Hepatocyte (in vitro differentiated cells): ENCODE data around the gene FBN1. TPM values are rescaled to one million over a fixed set of nuclear protein-coding genes. Genes with fewer than 3 reads are reported as not detected.

Experiments used
- DNase-seq: peaks from one replicate; pipeline ENCODE4 v3.0.0-alpha.2; 2016; ENCODE audit warnings: low spot score
- H2AFZ ChIP-seq: fragments of 200-600 bp; sonication (generic); 2 replicates; pipeline ENCODE4 v1.6.0; 2016; ENCODE audit warnings: antibody characterized with exemption, mild to moderate bottlenecking
- H3K27ac ChIP-seq: fragments of 200-600 bp; sonication (generic); 2 replicates; pipeline ENCODE4 v1.5.1; 2016; ENCODE audit warnings: mild to moderate bottlenecking
- H3K27me3 ChIP-seq: fragments of 200-600 bp; sonication (generic); 2 replicates; pipeline ENCODE4 v1.6.1; 2016
- H3K36me3 ChIP-seq: fragments of 200-600 bp; sonication (generic); replicated peaks from 2 replicates; pipeline ENCODE4 v1.5.1; 2016; ENCODE audit warnings: low read depth; ENCODE audit not compliant: insufficient read depth
- H3K4me1 ChIP-seq: fragments of 200-600 bp; sonication (generic); 2 replicates; pipeline ENCODE4 v1.5.1; 2016; ENCODE audit warnings: mild to moderate bottlenecking, moderate library complexity; ENCODE audit not compliant: insufficient read depth
- H3K4me2 ChIP-seq: fragments of 200-600 bp; sonication (generic); 2 replicates; pipeline ENCODE4 v1.6.0; 2016
- H3K4me3 ChIP-seq: fragments of 200-600 bp; sonication (generic); 2 replicates; pipeline ENCODE4 v1.5.1; 2016; ENCODE audit warnings: mild to moderate bottlenecking
- H3K79me2 ChIP-seq: fragments of 200-600 bp; sonication (generic); 2 replicates; pipeline ENCODE4 v1.6.0; 2017; ENCODE audit warnings: mild to moderate bottlenecking
- H3K9me2 ChIP-seq: fragments of 200-600 bp; sonication (generic); replicated peaks from 2 replicates; pipeline ENCODE4 v1.6.0; 2017; ENCODE audit warnings: mild to moderate bottlenecking; ENCODE audit not compliant: insufficient read depth
- H3K9me3 ChIP-seq: fragments of 200-600 bp; sonication (generic); 2 replicates; pipeline ENCODE4 v1.5.1; 2016; ENCODE audit warnings: low read depth, mild to moderate bottlenecking
- H4K20me1 ChIP-seq: fragments of 200-600 bp; sonication (generic); 2 replicates; pipeline ENCODE4 v1.6.0; 2016; ENCODE audit warnings: mild to moderate bottlenecking; ENCODE audit not compliant: insufficient read depth, poor library complexity, severe bottlenecking
- CTCF ChIP-seq: fragments of 200-600 bp; sonication (generic); IDR thresholded peaks from 2 replicates; pipeline ENCODE4 v1.5.1; 2016; ENCODE audit warnings: antibody characterized with exemption, mild to moderate bottlenecking; ENCODE audit not compliant: poor library complexity
- EZH2 ChIP-seq: fragments of 200-600 bp; sonication (generic); IDR thresholded peaks from 2 replicates; pipeline ENCODE4 v1.6.1; 2016; ENCODE audit warnings: antibody characterized with exemption, mild to moderate bottlenecking, borderline replicate concordance
- EZH2phosphoT487 ChIP-seq: fragments of 200-600 bp; sonication (generic); IDR thresholded peaks from one replicate; pipeline ENCODE4 v1.6.1; 2018; ENCODE audit warnings: antibody characterized with exemption, mild to moderate bottlenecking, low read depth, moderate library complexity; ENCODE audit not compliant: unreplicated experiment, severe bottlenecking
- WGBS: methylation state at CpG from one replicate; pipeline ENCODE4 v1.1.6; 2016; ENCODE audit warnings: low lambda C conversion rate; ENCODE audit errors: missing lambda C conversion rate; 5-methylcytosine and 5-hydroxymethylcytosine counted together
- polyA plus RNA-seq: library from polyadenylated mRNA; unstranded; fragments of >200 nt; fragmentation: Nextera tagmentation; extraction: Ambion mirVana; gene quantifications from 2 replicates; pipeline ENCODE4 v1.2.1, GENCODE V29; 2016
- total RNA-seq: library from RNA; depleted of rRNA; stranded (reverse); fragments of >200 nt; gene quantifications from 2 replicates; pipeline ENCODE4 v1.2.3, GENCODE V29; 2014

FBN1 gene
- total and polyA plus RNA-seq, 2 experiments from 2014 or later = 76.6 to 199 TPM

GRCh38 chr15:48374472-48374871 lies 271.0 kb downstream of the FBN1 start:
- no peak overlapping the region for H3K27ac ChIP-seq
- H3K4me1 ChIP-seq = no peaks in the 10 kb centered on the region
- no peaks in the 10 kb centered on the region for H3K79me2 ChIP-seq
- no peak overlapping the region for H3K4me3 ChIP-seq
- no peak overlapping the region for H2AFZ ChIP-seq
- no peak for DNase-seq
- H3K36me3 ChIP-seq = no peaks in the 10 kb centered on the region
- 80% methylated on average over 3 of the region's 3 CpGs for WGBS
- no peaks in the 10 kb centered on the region for H3K9me2 ChIP-seq
- no peaks in the 10 kb centered on the region for H3K9me3 ChIP-seq
- TF ChIP-seq CTCF (no peak), EZH2 (no peak), EZH2phosphoT487 (no peak)
- no peaks in the 10 kb centered on the region for H3K27me3 ChIP-seq
- no peaks in the 10 kb centered on the region for H4K20me1 ChIP-seq
- H3K4me2 ChIP-seq = no peak overlapping the region

- Histone ChIP-seq H4K20me1 (no peaks in the 10 kb centered on the region), H3K4me3 (no peak overlapping the region), H3K79me2 (no peaks in the 10 kb centered on the region), H3K27me3 (no peaks in the 10 kb centered on the region), H3K27ac (no peak overlapping the region), H3K4me1 (no peaks in the 10 kb centered on the region), H3K9me3 (no peaks in the 10 kb centered on the region), H3K36me3 (no peaks in the 10 kb centered on the region), H3K4me2 (no peak overlapping the region), H2AFZ (no peak overlapping the region), H3K9me2 (no peaks in the 10 kb centered on the region)
- peak; percentile 15 for DNase-seq
- TF ChIP-seq CTCF = no peak
- TF ChIP-seq EZH2phosphoT487 = no peak
- TF ChIP-seq EZH2 = no peak
- WGBS = 90% methylated on average over 10 of the region's 10 CpGs
Observed at GRCh38 chr15:48373821-48374451, 271.6 kb downstream of the FBN1 start.

- TF ChIP-seq EZH2phosphoT487 = no peak
- no peak for TF ChIP-seq EZH2
- Histone ChIP-seq H3K4me3 (no peak overlapping the region), H3K9me3 (no peaks in the 10 kb centered on the region), H3K4me1 (no peaks in the 10 kb centered on the region), H3K79me2 (no peaks in the 10 kb centered on the region), H2AFZ (no peak overlapping the region), H3K4me2 (no peak overlapping the region), H3K9me2 (no peaks in the 10 kb centered on the region), H3K36me3 (no peaks in the 10 kb centered on the region), H3K27ac (no peak overlapping the region), H4K20me1 (no peaks in the 10 kb centered on the region), H3K27me3 (no peaks in the 10 kb centered on the region)
- 35% methylated on average over 2 of the region's 2 CpGs for WGBS
- DNase-seq = no peak
Observed at GRCh38 chr15:48371961-48372360, 273.5 kb downstream of the FBN1 start.

GRCh38 chr15:48371550-48371949 lies 274.0 kb downstream of the FBN1 start:
- Histone ChIP-seq H3K36me3 (no peaks in the 10 kb centered on the region), H3K27ac (no peak overlapping the region), H2AFZ (no peak overlapping the region), H3K4me1 (no peaks in the 10 kb centered on the region), H3K4me2 (no peak overlapping the region), H3K79me2 (no peaks in the 10 kb centered on the region), H3K4me3 (no peak overlapping the region), H3K9me2 (no peaks in the 10 kb centered on the region), H3K9me3 (no peaks in the 10 kb centered on the region), H3K27me3 (no peaks in the 10 kb centered on the region), H4K20me1 (no peaks in the 10 kb centered on the region)
- TF ChIP-seq EZH2phosphoT487 (no peak), CTCF (no peak), EZH2 (no peak)
- 83% methylated on average over 2 of the region's 2 CpGs for WGBS
- DNase-seq = no peak
